ENCODE data around the gene EXOSC9.

Gene EXOSC9

GRCh38 chr4:121788896-121789295 lies 12.2 kb upstream of the EXOSC9 start:
- DNase-seq (ENCODE audit: extremely low read depth in 1 of 2, low read depth in 1 of 2) = no peak

GRCh38 chr4:121789455-121789854 lies 11.7 kb upstream of the EXOSC9 start:
- no peak for DNase-seq (ENCODE audit: extremely low read depth in 1 of 2, low read depth in 1 of 2)

- DNase-seq (ENCODE audit: extremely low read depth in 1 of 2, low read depth in 1 of 2) = no peak
Observed at GRCh38 chr4:121789960-121790829, 10.9 kb upstream of the EXOSC9 start.

GRCh38 chr4:121790976-121791375 lies 10.1 kb upstream of the EXOSC9 start:
- no peak for DNase-seq (ENCODE audit: extremely low read depth in 1 of 2, low read depth in 1 of 2)

GRCh38 chr4:121791481-121791880 lies 9.6 kb upstream of the EXOSC9 start:
- no peak for DNase-seq (ENCODE audit: extremely low read depth in 1 of 2, low read depth in 1 of 2)

- DNase-seq (ENCODE audit: extremely low read depth in 1 of 2, low read depth in 1 of 2) = no peak
Observed at GRCh38 chr4:121792966-121793365, 8.2 kb upstream of the EXOSC9 start.

GRCh38 chr4:121794505-121795188 lies 6.5 kb upstream of the EXOSC9 start:
- no peak for DNase-seq (ENCODE audit: extremely low read depth in 1 of 2, low read depth in 1 of 2)

- no peak for DNase-seq (ENCODE audit: extremely low read depth in 1 of 2, low read depth in 1 of 2)
Observed at GRCh38 chr4:121796283-121796682, 4.8 kb upstream of the EXOSC9 start.

- DNase-seq (ENCODE audit: extremely low read depth in 1 of 2, low read depth in 1 of 2) = no peak
Observed at GRCh38 chr4:121799208-121799823, 1.8 kb upstream of the EXOSC9 start.

GRCh38 chr4:121799867-121800501 lies 1.1 kb upstream of the EXOSC9 start:
- DNase-seq (ENCODE audit: extremely low read depth in 1 of 2, low read depth in 1 of 2) = no peak

- no peak for DNase-seq (ENCODE audit: extremely low read depth in 1 of 2, low read depth in 1 of 2)
Observed at GRCh38 chr4:121800638-121800960, 524 bp upstream of the EXOSC9 start.

GRCh38 chr4:121801715-121802075 lies 572 bp downstream of the EXOSC9 start:
- DNase-seq (ENCODE audit: extremely low read depth in 1 of 2, low read depth in 1 of 2) = no peak

GRCh38 chr4:121806411-121806810 lies 5.3 kb downstream of the EXOSC9 start:
- no peak for DNase-seq (ENCODE audit: extremely low read depth in 1 of 2, low read depth in 1 of 2)

GRCh38 chr4:121811122-121811521 lies 10.0 kb downstream of the EXOSC9 start:
- DNase-seq (ENCODE audit: extremely low read depth in 1 of 2, low read depth in 1 of 2) = no peak

GRCh38 chr4:121814756-121815155 lies 13.6 kb downstream of the EXOSC9 start:
- no peak for DNase-seq (ENCODE audit: extremely low read depth in 1 of 2, low read depth in 1 of 2)

- no peak for DNase-seq (ENCODE audit: extremely low read depth in 1 of 2, low read depth in 1 of 2)
Observed at GRCh38 chr4:121817006-121817405, 15.9 kb downstream of the EXOSC9 start.

GRCh38 chr4:121817701-121818100 lies 16.6 kb downstream of the EXOSC9 start:
- no peak for DNase-seq (ENCODE audit: extremely low read depth in 1 of 2, low read depth in 1 of 2)

- no peak for DNase-seq (ENCODE audit: extremely low read depth in 1 of 2, low read depth in 1 of 2)
Observed at GRCh38 chr4:121818215-121818614, 17.1 kb downstream of the EXOSC9 start.

- no peak for DNase-seq (ENCODE audit: extremely low read depth in 1 of 2, low read depth in 1 of 2)
Observed at GRCh38 chr4:121819216-121819965, 18.3 kb downstream of the EXOSC9 start.

- DNase-seq (ENCODE audit: extremely low read depth in 1 of 2, low read depth in 1 of 2) = no peak
Observed at GRCh38 chr4:121822047-121822446, 20.9 kb downstream of the EXOSC9 start.
